ENCODE data around the gene PIK3CD. TPM values are rescaled to one million over a fixed set of nuclear protein-coding genes. Genes with fewer than 3 reads are reported as not detected.
"Not testable (repeated sequence)": the region's sequence is repeated elsewhere in the genome, so short reads cannot be mapped to it uniquely, and the experiment has no call there.

Gene PIK3CD
- total RNA-seq, 1 donor from 2014 or later: 14.5 TPM

DNA sequence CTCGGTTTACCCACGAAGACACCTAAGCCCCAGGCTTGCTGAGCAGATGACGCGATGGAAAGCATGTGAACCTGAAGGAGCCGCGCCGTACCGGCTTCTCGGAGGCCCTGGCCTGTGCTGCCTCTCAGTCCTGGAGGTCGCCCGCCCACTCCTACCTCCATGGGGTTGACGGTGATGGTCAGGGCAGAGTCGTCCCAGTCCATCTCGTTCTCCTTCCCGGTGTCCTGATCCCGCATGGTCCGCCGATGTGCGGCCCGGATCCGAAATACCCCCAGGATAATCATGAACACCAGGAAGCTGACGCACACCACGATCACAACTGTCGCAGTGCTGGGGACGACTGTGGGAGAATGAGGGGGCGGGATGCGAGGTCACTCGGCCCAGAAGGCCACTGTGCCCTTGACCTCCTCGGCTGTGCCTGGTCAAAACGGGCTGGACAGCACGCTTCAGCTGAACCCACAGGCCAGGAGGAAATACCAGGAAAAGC is 79.6 kb downstream of the PIK3CD start:
- DNase-seq (ENCODE audit: low spot score): no peak

DNA sequence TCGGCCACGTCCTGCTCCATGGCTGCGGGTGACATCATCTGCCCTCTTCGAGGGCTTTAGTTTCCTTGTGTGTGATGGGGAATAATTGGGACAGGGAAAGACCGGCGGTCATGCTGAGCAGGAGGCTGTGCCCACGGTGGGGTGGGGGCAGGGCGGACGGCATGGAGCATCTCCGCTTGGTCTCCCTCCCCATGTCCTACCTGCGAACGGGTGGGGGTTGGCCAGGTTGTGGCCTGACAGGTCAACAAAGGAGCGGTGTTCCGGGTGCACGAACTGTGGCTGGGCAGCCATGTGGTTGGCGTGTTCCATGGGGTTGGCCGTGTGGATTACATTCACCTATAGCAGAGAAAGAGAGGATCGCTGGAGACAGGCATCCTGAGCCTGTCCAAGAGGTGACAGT is 80.0 kb downstream of the PIK3CD start:
- no peak for DNase-seq (ENCODE audit: low spot score)

DNA sequence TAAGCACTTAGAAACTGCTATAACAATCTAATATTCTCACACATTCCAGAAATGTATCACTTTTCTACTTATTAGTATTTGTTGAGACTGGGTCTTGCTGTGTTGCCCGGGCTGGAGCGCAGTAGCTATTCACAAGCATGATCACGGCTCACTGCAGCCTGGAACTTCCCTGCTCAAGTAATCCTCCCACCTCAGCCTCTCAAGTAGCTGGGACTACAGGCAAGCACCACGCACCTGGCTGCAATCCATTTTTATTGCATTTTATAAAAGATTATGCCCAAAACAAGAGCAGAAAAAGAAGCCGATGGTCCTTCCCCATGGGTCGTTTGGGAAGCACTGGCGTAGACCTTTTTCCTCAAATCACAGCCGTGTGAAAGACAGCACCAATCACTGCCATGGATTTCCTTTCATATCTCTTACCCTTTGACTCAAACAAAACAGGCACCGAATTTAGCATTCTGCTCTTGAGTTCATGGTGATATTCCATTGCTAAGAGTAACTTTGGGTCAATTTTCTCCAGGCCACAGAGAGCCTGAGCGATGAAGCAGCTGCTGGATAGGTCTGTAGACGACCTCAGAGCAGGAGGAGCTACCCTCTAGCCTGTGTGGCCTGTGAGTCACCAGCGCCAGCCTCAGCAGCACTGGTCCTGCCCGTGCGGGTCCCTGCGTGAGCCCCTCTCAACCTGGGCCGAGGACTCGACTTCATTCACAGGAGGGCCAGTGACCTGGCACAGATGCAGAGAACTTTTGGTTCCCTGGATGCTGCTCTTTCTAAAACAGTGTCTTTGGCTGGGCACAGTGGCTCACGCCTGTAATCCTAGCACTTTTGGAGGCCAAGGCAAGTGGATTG is 80.8 kb downstream of the PIK3CD start:
- no peak for DNase-seq (ENCODE audit: low spot score)

DNA sequence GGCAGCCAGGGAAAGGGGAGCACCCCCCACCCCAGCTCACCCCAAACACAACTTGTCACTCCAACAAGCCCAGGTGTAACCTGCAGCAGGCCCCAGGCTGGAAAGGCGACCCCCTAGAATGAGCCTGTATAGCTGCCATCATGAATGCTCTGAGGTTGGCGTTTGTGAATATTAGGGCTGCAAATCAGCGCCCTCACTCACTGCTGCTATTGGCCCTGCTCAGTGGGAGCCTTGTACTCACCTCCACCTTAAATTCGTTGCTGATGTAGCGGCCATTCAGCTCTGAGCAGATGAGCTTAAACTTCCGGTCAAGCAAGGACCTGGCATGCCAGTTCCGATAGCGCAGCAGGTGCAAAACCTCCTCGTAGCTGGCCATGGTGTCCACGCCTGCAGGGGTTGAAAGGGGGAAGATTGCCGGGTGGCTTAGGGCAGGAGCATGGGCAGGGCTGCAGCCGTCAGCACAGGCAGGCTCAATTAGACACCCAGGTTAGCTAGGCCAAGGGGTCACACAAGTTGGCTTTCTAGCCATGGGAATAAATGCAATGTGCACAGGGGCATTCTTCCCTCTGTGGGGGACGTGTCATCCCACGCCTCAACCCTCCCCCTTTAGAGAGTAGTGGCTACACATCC is 81.7 kb downstream of the PIK3CD start:
- no peak for DNase-seq (ENCODE audit: low spot score)

DNA sequence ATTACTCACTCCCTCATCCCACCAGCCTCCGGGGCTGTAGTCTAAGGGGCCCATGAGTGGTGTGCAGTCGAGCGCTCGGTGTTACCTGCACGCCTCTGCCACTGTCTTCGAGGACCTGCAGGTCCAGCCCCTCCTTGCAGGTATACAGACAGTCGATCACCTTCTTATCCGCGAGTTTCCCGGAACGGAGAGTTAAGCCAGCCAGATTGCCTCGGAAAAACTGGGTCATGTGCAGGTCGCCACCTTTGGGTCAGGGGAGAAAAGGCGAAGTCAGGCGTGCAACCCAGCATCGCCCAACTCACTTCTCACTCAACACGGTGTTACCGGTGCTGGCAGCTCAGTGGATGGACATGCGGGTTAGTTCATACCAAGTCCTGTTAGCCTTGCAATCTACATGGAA is 84.3 kb downstream of the PIK3CD start:
- no peak for DNase-seq (ENCODE audit: low spot score)

DNA sequence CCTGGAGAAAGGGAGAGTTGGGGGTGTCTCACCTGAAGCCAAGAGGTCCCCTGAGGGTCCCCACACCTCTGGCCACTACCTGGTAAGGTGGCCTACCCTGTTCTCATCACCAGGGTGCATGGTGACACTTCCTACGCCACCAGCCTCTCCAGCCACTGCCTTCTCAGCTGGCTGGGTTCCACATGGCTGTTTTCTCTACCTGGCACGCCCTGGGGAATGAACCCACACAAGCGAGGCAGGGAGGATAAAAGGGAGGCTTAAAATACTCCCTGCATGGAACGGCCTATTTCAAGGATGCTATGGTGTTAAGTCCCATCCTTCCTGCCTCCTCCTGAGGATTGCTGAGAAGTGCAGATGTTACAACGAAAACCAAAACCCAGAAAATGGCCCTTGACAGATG is 84.7 kb downstream of the PIK3CD start:
- no peak for DNase-seq (ENCODE audit: low spot score)

DNA sequence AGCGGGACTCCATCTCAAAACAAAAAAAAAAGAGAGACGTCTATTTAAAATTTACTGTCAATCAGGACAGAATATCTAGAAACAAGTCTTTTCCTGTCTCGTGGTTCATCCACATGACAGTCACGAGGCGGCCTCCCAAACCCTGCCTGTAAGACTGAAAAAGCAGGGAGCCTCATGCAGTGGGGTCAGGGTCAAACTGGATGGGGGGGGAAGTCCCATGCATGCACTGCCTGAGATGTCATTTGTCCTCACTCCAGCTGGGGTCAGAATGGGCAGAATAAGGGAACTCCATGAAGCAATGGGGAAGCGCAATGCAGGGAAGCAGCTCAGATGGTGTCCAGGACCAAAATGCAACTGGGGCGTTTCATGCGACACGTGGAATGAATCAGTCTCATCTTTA is 85.5 kb downstream of the PIK3CD start:
- DNase-seq (ENCODE audit: low spot score): no peak

DNA sequence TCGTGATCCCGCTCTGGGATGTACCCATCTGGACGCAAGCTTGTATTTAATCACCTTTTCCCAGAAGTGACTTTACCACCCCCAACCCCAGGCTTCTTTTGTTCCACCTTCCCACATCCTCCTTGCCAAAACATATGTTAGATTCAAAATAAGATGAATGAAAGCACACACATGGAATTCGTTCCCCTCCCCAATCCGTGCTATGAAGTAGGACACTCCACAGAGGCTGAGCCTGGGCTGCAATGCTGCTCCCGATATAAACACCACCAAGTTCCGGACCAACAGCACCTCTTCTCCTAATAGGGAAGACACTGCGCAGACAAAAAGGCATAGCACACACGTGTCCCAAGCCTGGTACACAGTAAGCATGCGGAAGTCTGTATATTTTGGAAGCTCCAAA is 86.1 kb downstream of the PIK3CD start:
- DNase-seq (ENCODE audit: low spot score): no peak

DNA sequence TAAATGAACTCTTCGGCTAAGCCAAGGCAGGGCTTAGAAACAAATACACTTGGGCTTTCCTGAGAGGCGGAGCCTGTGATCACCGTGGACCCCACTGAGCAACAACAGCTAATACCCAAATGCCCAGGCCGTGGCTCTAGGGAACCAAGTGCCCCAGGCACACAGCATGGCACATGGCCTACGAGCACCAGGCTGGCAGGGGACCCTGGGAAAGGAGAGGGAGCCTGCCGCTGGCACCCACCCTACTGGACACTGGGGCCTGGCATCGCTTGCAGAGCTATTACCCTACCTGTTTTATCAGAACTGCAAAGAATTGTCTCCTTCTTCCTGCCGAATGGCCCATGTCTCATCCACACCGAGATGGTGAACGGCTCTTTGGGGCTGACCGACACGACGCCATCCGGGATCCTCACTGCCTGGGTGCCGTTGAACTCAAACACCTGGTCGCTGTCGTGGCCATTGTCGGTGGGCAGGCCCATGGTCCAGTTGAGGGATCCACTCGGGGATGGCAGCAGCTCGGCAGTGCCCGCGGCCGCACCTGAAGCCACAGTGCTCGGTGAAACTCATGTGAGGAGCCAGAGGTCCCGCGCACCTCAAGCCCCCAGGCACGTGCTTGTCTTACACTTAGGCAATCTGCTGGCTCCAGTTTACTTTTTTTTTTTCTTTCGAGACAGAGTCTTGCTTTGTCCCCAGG is 92.7 kb downstream of the PIK3CD start:
- no peak for DNase-seq (ENCODE audit: low spot score)

DNA sequence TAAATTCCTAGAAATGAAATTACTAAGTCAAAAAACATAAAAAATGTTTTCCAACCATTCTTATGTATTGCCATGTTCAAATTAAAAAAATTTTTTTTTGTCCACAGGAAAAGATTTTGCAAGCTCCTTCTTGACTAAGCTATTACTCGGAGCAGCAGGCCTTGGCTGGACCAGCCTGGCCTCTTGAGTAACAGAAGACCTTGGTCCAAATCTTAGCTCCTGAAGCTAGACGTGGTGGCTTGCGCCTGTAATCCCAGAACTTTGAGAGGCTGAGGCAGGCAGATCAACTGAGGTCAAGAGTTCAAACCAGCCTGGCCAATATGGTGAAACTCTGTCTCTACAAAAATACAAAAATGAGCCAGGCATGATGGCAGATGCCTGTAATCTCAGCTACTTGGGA is 94.7 kb downstream of the PIK3CD start:
- DNase-seq (ENCODE audit: low spot score): no peak

DNA sequence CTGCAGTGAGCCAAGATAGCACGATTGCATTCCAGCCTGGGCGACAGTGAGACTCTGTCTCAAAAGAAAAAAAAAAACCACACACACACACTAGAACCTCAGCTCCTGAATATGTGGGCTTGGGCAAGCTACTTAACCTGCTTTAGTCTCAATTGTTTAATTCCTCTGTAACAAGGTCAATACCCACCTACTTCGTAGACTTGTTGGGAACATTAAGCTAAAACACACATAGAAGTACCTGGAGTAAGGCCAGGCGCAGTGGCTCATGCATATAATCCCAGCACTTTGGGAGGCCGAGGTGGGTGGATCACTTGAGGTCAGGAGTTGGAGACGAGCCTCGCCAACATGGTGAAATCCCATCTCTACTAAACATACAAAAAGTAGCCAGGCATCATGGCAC is 95.1 kb downstream of the PIK3CD start:
- no peak for DNase-seq (ENCODE audit: low spot score)

DNA sequence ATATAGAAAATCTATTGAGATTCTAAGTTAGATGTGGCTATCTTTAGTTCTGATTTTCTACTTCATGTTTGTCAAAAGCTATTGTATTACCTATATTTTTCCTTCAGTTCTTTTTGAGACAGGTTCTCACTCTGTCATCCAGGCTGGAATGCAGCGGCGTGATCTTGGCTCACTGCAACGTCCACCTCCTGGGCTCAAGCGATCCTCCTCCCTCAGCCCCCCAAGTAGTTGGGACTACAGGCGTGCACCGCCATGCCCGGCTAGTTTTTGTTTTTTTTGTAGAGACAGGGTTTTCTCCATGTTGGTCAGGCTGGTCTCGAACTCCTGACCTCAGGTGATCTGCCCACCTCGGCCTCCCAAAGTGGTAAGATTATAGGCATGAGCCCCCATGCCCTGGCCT is 96.9 kb downstream of the PIK3CD start:
- DNase-seq (ENCODE audit: low spot score): not testable (repeated sequence)

DNA sequence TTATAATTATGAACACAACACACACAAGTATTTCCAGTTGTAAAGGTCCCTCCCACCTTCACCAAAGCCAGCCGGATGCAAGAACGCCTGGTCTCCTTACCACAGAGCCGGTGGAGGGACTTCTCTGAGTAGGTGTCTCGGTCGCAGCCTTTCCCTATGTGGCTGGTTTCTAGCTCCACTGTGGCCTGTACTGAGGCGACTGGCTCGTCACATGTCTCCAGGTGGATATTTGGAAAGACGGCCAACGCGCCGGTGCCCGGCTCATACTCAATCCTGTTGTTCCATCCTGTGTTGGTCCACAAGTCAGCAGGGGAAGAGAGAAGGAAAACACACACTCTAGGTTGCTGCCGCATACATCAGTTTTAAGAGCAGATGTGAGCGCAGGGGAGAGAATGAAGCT is 97.8 kb downstream of the PIK3CD start:
- DNase-seq (ENCODE audit: low spot score): no peak

DNA sequence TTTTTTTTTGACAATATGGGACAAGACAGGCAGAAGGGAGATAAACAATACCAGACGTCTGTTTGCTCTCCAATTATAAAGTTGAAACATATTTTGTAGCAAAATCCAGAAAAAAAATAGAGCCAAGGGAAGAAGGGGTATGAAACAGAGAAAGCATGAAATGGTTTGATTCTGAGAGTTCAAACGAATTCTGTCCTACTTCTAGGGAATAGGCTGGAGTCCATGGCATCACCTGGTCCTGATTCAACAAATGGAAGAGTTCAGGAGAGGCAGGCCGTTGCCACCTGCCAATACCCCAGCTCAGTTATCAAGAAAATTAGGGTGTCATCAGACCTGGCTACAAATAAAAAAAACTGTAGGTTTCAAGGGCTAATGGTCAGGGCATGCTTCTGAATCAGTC is 100.4 kb downstream of the PIK3CD start:
- no peak for DNase-seq (ENCODE audit: low spot score)

DNA sequence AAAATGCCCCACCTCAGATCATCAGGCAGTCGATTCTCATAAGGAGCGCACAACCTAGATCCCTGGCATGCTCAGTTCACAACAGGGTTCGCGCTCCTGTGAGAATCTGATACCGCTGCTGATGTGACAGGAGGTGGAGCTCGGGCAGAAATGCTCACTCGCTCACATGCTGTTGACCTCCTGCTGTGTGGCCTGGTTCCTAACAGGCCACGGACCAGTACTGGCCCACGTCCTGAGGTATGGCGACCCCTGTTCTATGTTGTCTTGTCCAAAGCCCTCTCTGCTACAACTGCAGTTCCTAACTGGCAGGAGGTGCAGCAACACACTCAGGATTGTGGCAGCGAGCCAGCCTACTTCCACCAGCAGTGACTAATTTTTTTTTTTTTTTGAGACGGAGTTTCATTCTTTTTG is 101.6 kb downstream of the PIK3CD start:
- no peak for DNase-seq (ENCODE audit: low spot score)

DNA sequence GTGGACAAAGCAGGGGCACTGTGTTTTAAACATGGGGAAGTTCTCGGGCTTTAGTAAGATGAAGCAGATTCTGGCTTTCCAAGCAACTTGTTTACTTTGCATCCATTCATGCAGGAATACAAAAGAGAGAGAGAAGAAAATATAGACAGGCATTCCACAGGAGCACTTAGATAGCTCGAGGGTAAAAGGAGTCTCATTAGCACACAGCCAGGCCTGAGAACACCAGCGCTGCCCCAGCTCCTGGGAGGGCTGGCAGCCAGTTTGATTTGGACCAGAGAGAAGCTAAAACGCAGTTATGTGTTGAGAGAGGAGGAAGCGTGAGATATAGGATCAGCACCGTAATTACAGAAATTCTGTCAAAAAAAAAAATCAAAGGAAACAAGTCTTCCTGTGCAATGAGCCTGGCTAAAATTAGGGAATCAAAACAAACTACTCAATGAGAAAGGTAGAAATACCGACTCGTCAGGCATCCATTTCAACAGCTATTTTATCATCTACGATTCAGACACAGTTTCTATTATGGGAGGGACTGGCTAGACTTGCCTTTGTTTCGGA is 104.0 kb downstream of the PIK3CD start:
- no peak for DNase-seq (ENCODE audit: low spot score)

DNA sequence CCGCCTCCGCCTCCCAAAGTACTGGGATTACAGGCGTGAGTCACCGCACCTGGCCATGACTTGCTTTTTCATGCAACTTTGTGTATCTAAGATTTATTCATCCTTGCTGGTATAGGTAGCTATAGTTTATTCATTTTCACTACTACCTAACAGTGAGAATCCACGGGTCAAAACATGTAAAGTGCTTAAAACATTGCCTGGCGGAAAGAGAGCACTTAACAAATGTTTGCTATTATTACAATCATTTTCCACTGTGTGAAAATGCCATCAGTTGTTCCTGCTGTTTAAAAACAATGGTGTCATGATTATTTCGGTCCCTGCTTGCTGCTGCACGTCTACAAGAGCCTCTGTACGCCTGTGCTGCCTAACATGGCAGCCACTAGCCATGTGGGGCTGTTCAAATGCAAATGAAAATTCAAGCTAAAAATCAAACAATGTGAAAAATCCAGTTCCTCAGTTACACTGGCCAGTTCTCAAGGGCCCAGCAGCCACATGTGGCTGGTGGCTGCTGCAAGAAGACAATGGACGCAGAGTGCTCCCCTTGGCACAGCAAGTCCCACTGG is 107.1 kb downstream of the PIK3CD start:
- DNase-seq (ENCODE audit: low spot score): no peak

DNA sequence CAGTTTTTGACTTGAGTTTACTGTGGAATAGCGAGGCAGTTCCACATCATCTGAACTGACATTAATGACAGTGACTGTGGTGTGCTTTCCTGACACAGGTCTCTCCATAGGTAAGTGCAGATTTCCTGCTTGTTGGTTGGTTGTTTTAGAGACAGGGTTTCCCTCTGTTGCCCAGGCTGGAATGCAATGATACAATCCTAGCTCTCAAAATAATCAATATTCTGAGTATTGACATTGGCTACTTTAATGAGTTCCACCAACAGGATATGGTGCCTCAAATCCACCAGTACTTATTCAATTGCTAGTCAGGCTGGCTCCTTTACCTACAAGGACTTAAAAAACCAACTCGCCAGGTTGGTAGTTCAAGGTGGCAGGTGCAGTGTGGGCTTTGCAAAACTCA is 108.4 kb downstream of the PIK3CD start:
- no peak for DNase-seq (ENCODE audit: low spot score)

DNA sequence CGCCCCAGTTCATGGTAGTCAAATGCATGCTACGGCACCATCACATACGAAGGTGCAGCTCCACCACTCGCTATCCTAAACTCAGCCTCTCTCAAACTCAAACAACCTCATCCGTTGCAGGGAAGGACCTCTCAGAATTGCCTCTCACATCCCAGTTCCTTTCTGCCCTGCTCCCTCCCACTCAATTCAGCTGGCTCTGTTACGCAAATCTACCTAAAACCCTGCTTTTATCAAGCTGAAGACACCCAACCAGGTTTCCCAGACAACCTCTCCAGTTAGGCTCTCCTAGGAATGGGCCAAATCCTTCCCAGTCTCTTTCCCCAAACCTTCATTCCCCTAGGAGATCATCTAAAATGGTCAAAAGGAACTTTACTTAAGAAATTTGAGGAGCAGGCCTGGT is 109.3 kb downstream of the PIK3CD start:
- no peak for DNase-seq (ENCODE audit: low spot score)

DNA sequence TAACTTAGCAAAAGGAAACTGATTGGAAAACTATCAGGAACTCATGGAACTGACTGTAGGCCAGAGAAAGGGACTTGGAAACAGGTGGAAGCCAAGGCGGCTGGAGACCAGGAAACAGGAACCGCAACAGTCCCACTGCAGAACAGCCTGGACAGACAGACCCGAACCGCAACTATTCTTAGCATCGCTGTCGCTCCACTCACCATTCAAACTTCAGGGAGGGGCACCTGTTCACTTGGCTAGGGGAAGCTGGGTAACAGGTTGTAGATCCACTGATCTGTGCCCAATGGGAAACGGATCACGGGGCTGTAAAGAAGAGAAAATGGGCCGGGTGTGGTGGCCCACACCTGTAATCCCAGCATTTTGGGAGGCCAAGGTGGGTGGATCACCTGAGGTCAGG is 110.3 kb downstream of the PIK3CD start:
- DNase-seq (ENCODE audit: low spot score): no peak

DNA sequence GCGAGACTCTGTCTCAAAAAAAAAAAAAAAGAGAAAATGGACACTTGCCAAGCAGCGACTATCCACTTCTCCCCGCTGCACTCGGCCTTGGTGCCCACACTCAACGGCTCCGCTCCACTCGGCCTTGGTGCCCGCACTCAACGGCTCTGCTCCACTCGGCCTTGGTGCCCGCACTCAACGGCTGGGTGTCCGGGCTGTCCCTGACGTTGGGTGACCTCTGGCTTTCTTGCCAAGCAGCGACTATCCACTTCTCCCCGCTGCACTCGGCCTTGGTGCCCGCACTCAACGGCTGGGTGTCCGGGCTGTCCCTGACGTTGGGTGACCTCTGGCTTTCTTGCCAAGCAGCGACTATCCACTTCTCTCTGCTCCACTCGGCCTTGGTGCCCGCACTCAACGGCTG is 110.9 kb downstream of the PIK3CD start:
- DNase-seq (ENCODE audit: low spot score): not testable (repeated sequence)

DNA sequence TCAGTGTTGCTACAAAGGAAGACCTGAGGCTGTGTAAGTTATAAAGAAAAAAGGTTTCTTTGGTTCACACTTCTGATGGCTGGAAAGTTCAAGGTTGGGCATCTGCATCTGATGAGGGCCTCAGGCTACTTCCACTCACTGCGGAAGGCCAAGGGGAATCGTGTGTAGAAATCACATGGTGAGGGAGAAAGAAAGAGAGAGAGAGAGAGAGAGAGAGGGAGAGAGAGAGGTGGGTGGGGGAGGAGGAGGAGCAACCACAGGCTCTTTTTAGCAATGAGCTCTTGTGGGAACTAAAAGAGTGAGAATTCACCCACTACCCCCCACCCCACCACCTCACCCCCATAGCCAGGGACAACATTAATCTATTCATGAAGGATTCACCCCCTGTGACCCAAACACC is 112.4 kb downstream of the PIK3CD start:
- no peak for DNase-seq (ENCODE audit: low spot score)

Measured in mesenteric fat pad (tissue), 1 donor.